ENCODE results near the gene TBC1D14.
A peak's percentile ranks its signal among the peaks of the same experiment; 100 is the strongest.
"Not testable (repeated sequence)": the region's sequence is repeated elsewhere in the genome, so short reads cannot be mapped to it uniquely, and the experiment has no call there.

Gene TBC1D14

DNA sequence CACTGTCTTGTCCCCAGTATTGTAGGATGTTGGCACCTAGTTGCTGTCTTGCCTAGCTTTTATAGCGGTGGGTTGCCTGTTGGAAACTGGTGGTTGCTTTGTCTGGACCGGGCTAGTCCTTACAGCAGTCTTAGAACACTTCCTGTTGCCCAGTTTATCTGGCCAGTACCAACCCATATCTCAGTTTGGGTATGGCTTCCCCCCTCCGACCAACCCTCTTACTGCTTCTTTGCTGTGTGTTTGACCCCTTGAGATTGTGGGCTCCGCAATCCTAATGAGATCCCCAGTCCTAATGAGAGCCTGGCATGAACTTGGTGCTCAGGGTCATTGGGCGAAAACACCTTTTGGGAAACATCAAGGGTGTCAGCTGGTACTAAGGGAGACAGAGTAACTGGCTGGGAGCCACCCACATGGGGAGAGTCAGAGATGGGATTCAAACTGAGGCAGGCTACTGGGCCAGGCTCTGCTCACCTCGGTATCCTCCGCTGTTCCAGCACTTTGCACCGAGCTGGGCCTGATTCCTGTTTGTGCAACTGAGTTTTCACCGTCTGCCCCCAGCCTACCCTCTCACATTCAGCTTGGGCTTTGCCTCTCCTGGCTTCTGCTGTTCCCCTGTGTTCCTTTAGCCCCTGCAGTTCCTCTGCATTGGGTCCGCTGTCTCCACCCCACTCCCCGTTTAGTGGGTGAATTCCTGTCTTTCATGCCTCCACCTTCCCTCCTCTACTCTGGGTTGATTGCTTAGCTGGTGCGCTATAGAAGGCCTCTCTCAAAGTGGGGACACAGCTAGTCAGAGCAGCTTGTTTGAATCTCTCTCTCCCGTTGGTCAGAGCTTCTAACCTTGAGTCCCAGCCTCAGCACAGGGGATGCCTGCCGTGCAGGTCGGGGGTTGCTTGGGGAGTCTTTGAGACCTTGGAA lies 1.6 kb downstream of the TBC1D14 start:
- Histone ChIP-seq H3K4me3 (ENCODE audit: low read length) (peak overlapping the region; percentile 11; the same call in 1 of the 2 replicates), H3K4me1 (ENCODE audit: control insufficient read depth, insufficient read depth, low read length) (peaks cover 10% of the 10 kb centered on the region), H3K36me3 (ENCODE audit: control insufficient read depth, insufficient read depth, low read length) (no peaks in the 10 kb centered on the region), H3K27me3 (ENCODE audit: control insufficient read depth, insufficient read depth, low read length) (no peaks in the 10 kb centered on the region), H3K9me3 (ENCODE audit: control insufficient read depth, insufficient read depth, low read length) (no peaks in the 10 kb centered on the region), H3K27ac (ENCODE audit: low read length) (no peak overlapping the region)
- DNase-seq (ENCODE audit: low read depth, low spot score): no peak
- WGBS (ENCODE audit: insufficient coverage, insufficient read length): no CpG with 5 or more reads among the region's 15 CpGs

DNA sequence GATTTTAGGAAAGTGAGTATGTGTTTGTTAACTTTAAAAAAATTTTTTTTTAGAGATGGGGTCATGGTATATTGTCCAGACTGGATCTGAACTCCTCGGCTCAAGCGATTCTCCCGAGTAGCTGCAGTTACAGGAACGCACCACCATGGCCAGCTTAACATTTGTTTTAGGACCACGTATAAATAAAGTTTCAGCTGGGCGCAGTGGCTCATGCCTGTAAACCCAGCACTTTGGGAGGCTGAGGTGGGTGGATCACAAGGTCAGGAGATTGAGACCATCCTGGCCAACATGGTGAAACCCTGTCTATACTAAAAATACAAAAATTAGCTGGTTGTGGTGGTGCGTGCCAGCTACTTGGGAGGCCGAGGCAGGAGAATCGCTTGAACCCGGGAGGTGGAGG lies 2.3 kb downstream of the TBC1D14 start:
- DNase-seq (ENCODE audit: low read depth, low spot score); H3K27me3 ChIP-seq (ENCODE audit: control insufficient read depth, insufficient read depth, low read length); H3K27ac ChIP-seq (ENCODE audit: low read length); H3K4me3 ChIP-seq (ENCODE audit: low read length); H3K9me3 ChIP-seq (ENCODE audit: control insufficient read depth, insufficient read depth, low read length); H3K36me3 ChIP-seq (ENCODE audit: control insufficient read depth, insufficient read depth, low read length); H3K4me1 ChIP-seq (ENCODE audit: control insufficient read depth, insufficient read depth, low read length): not testable (repeated sequence)
- WGBS (ENCODE audit: insufficient coverage, insufficient read length): no CpG with 5 or more reads among the region's 10 CpGs

DNA sequence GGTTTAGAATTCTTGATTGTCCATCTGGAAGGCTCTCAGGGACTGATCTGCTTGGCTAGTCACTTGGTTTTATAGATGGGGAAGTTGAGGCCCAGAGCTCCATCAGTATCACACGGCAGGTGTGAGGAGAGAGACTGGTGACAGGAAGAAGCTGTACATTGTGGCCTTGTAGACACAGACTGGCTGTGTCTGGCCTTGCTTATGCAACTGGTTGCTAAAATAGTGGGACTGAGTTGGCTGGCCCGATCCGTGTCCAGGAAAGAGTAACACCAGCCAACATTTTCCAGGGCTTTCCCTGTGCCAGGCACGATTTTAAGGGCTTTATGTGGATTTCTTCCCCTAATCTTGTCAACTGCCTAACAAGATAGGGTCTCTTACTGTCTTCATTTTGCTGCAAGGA lies 2.8 kb downstream of the TBC1D14 start:
- no peak overlapping the region for H3K27ac ChIP-seq (ENCODE audit: low read length)
- no peak for DNase-seq (ENCODE audit: low read depth, low spot score)
- no peaks in the 10 kb centered on the region for H3K27me3 ChIP-seq (ENCODE audit: control insufficient read depth, insufficient read depth, low read length)
- WGBS (ENCODE audit: insufficient coverage, insufficient read length): no CpG with 5 or more reads among the region's 4 CpGs
- H3K36me3 ChIP-seq (ENCODE audit: control insufficient read depth, insufficient read depth, low read length): no peaks in the 10 kb centered on the region
- H3K4me3 ChIP-seq (ENCODE audit: low read length): no peak overlapping the region
- H3K4me1 ChIP-seq (ENCODE audit: control insufficient read depth, insufficient read depth, low read length): peaks cover 10% of the 10 kb centered on the region
- no peaks in the 10 kb centered on the region for H3K9me3 ChIP-seq (ENCODE audit: control insufficient read depth, insufficient read depth, low read length)

DNA sequence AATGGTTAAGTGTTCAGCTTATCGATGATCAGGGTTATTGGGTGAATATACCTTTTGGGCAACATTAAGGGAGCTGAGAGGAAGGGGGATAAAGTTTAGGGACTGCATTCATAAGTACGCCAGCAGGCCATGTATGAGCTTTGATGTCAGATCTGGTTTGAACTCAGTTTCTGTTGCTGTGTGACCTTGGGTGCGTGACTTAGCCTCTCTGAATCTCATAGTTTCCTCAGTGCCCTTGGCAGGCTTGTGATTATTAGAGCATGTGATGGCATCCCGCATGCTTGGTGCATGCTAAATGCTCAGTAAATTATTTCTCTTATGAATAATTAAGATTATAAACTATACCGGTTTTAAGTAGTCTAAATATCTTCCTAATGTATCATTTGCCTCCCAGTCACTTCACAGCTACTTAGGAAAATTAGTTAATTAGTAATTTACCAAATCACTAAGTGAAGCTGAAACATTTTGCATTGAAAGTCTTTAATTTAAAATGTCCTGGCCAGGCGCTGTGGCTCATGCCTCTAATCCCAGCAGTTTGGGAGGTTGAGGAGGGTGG lies 3.8 kb downstream of the TBC1D14 start:
- Histone ChIP-seq H3K36me3 (ENCODE audit: control insufficient read depth, insufficient read depth, low read length) (no peaks in the 10 kb centered on the region), H3K27me3 (ENCODE audit: control insufficient read depth, insufficient read depth, low read length) (no peaks in the 10 kb centered on the region), H3K9me3 (ENCODE audit: control insufficient read depth, insufficient read depth, low read length) (no peaks in the 10 kb centered on the region), H3K4me3 (ENCODE audit: low read length) (no peak overlapping the region), H3K4me1 (ENCODE audit: control insufficient read depth, insufficient read depth, low read length) (peaks cover 11% of the 10 kb centered on the region), H3K27ac (ENCODE audit: low read length) (no peak overlapping the region)
- WGBS (ENCODE audit: insufficient coverage, insufficient read length): no CpG with 5 or more reads among the region's 6 CpGs
- no peak for DNase-seq (ENCODE audit: low read depth, low spot score)

DNA sequence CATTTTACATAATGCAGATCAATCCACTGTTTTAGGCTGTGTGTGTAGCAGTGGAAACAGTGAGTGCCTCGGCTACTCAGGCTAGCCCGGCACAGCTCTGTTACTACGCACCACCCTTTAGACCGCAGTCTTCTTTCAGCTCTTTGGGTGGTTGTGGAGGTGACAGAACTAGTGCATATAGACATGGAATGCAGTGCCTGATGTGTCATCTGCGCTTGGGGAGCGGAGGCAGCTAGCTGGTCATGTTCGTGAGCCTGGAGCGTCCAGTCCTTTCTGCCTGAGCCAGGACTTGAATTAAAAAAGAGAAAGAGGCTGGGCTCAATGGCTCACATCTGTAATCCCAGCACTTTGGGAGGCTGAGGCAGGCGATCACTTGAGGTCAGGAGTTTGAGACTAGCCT lies 4.8 kb downstream of the TBC1D14 start:
- no CpG with 5 or more reads among the region's 9 CpGs for WGBS (ENCODE audit: insufficient coverage, insufficient read length)
- DNase-seq (ENCODE audit: low read depth, low spot score): no peak
- H3K4me3 ChIP-seq (ENCODE audit: low read length): no peak overlapping the region
- no peaks in the 10 kb centered on the region for H3K36me3 ChIP-seq (ENCODE audit: control insufficient read depth, insufficient read depth, low read length)
- H3K4me1 ChIP-seq (ENCODE audit: control insufficient read depth, insufficient read depth, low read length): peaks cover 11% of the 10 kb centered on the region
- no peaks in the 10 kb centered on the region for H3K9me3 ChIP-seq (ENCODE audit: control insufficient read depth, insufficient read depth, low read length)
- no peaks in the 10 kb centered on the region for H3K27me3 ChIP-seq (ENCODE audit: control insufficient read depth, insufficient read depth, low read length)
- no peak overlapping the region for H3K27ac ChIP-seq (ENCODE audit: low read length)

DNA sequence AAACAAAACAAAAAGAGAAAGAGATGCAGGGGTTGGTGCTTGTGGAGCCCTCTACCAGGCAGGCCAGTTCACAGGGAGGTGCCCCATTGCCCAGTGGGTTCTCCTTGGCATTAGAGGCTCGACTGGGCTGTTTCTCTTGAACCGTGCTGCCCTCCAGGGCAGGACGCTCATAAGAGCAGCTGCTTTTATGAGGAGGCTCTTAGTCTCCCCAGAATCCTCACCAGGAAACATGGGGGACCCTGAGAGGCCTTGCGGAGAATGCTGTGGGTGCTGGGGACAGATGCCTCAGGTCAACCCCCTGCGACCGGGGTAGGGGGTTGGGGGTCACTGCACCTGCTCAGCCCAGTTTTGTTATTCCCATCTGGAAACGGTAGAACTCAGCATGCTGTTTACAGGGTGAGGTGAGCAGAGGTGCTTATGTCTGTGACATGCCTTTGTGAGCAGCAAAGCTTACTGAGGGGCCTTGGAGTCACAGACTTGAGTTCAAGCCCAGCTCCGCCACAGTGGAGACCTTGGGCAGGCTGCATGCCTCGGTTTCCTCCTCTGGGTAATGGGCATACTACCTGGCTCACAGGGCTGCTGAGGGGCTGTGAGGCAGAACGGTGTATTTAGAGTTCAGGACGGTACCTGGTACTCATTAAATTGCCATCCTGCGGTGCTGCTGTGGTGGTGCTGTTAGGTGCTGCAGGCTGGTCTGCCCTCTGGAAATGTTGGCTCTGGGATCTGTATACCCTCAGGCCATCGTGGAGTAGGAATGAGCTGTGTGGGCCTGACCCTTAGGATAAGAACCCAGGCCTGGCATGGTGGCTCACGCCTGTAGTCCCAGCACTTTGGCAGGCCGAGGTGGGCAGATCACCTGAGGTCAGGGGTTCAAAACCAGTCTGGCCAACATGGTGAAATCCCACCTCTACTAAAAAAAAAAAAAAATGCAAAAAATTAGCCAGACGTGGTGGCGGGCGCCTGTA lies 5.7 kb downstream of the TBC1D14 start:
- H3K4me3 ChIP-seq (ENCODE audit: low read length): no peak overlapping the region
- H3K27me3 ChIP-seq (ENCODE audit: control insufficient read depth, insufficient read depth, low read length): no peaks in the 10 kb centered on the region
- no peak overlapping the region for H3K27ac ChIP-seq (ENCODE audit: low read length)
- no peaks in the 10 kb centered on the region for H3K9me3 ChIP-seq (ENCODE audit: control insufficient read depth, insufficient read depth, low read length)
- no peak for DNase-seq (ENCODE audit: low read depth, low spot score)
- no peaks in the 10 kb centered on the region for H3K36me3 ChIP-seq (ENCODE audit: control insufficient read depth, insufficient read depth, low read length)
- H3K4me1 ChIP-seq (ENCODE audit: control insufficient read depth, insufficient read depth, low read length): peaks cover 11% of the 10 kb centered on the region
- WGBS (ENCODE audit: insufficient coverage, insufficient read length): no CpG with 5 or more reads among the region's 18 CpGs

DNA sequence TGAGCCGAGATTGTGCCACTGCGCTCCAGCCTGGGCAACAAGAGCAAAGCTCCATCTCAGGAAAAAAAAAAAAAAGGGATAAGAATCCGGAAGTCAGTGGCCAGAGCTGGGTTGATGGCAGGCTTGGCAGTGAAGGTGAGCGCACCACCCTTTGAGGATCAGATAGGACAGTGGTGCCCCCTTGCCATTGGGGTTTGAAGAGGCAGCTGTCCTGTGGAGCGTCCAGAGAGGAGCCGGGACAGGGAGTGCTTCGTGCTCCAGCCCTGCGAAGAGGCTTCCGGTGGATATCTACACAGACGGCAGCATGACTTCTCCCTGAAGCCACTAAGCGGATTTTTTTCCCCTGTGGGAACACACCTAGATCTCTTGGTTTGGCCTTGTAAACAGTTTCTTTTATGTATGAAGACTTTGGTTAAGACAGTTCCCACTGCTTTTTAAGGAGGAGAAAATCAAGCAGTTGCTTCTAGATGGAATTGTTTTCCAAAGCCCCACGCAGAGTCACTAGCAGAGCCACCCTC lies 6.5 kb downstream of the TBC1D14 start:
- Histone ChIP-seq H3K9me3 (ENCODE audit: control insufficient read depth, insufficient read depth, low read length) (no peaks in the 10 kb centered on the region), H3K36me3 (ENCODE audit: control insufficient read depth, insufficient read depth, low read length) (no peaks in the 10 kb centered on the region), H3K27me3 (ENCODE audit: control insufficient read depth, insufficient read depth, low read length) (no peaks in the 10 kb centered on the region), H3K4me3 (ENCODE audit: low read length) (no peak overlapping the region), H3K27ac (ENCODE audit: low read length) (no peak overlapping the region), H3K4me1 (ENCODE audit: control insufficient read depth, insufficient read depth, low read length) (peaks cover 7% of the 10 kb centered on the region)
- DNase-seq (ENCODE audit: low read depth, low spot score): no peak
- WGBS (ENCODE audit: insufficient coverage, insufficient read length): no CpG with 5 or more reads among the region's 12 CpGs

DNA sequence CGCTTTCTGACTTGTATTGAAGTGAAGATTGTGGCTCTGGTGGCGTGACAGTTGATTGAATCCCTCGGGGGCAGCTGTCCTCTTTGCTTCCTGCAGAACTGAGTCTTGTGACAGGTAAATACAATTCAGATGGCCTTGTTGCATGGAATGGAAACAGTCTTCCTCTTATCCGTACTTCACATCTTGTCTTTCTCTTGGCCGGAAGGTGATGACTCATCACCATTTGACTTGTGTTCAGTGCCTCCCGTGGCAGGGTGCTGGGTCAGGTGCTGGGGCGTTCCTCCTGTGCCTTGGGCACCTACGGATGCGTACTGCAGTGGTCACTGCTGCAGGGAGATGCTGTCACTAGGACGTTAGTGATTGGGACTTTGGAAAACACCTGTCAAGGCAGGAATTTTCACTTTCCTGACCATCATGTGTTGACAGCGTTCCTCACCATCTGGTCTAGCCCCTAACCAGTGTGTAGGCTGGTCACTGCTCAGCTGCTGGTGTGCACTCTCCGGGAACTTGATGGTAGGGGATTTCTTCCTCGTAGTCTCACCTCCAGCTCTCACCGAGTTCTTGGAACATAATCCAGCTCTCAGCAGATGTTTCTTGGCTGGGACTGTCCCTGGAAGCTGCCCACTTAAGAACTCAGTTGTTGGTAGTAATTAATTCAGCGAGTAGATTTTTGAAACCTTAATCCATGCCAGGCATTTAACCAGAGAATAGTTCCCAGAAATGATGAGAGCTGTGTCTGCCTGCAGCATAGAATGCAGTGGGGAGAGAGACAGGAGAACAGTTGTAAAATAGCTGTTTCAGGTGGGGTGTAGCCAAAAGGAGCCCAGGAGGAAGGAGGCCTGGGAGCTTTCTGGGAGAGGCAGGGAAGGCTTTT lies 7.2 kb downstream of the TBC1D14 start:
- H3K4me3 ChIP-seq (ENCODE audit: low read length): no peak overlapping the region
- no peaks in the 10 kb centered on the region for H3K27me3 ChIP-seq (ENCODE audit: control insufficient read depth, insufficient read depth, low read length)
- H3K36me3 ChIP-seq (ENCODE audit: control insufficient read depth, insufficient read depth, low read length): no peaks in the 10 kb centered on the region
- H3K9me3 ChIP-seq (ENCODE audit: control insufficient read depth, insufficient read depth, low read length): no peaks in the 10 kb centered on the region
- no CpG with 5 or more reads among the region's 15 CpGs for WGBS (ENCODE audit: insufficient coverage, insufficient read length)
- H3K4me1 ChIP-seq (ENCODE audit: control insufficient read depth, insufficient read depth, low read length): peaks cover 5% of the 10 kb centered on the region; the same call in 1 of the 2 replicates
- DNase-seq (ENCODE audit: low read depth, low spot score): no peak
- H3K27ac ChIP-seq (ENCODE audit: low read length): no peak overlapping the region

DNA sequence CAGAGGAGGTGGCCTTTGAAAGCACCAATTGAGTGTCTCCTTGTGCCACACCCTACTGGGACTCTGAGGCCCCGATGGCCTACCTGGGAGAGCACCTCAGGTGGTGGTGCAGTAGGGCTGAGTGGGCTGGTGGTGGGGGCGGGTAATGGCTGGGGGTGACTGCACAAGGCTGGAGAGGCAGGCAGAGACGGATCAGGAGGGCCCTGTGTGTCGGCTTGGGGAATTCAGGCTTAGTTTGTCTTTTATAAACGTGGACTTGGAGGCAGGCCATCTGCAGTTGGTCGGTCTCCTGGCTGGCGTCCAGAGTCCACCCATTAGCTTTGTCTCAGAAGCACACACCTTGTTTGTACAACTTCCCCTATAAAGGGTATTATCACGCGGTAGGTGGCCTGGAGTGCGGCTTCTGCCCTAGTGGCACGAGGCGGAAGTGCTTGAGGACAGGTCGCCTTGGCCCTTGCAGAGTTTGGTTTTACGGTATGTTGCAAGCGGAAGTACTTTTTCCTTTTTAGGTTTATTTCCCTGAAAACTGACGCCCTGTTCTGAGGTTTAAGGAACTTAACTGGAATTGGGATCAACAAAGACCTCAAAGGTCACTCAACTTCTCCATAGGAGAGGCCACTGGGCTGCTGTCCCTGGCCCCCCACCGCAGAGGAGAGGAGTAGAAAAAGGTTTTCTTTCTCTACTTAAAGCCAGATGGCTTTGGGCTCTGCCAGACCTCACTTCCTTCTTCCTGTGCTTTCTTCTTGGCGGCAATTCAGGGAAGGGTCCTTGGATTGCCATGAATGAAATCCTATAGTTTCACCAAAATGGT lies 8.0 kb downstream of the TBC1D14 start:
- no peak overlapping the region for H3K4me3 ChIP-seq (ENCODE audit: low read length)
- H3K36me3 ChIP-seq (ENCODE audit: control insufficient read depth, insufficient read depth, low read length): no peaks in the 10 kb centered on the region
- no peak for DNase-seq (ENCODE audit: low read depth, low spot score)
- H3K9me3 ChIP-seq (ENCODE audit: control insufficient read depth, insufficient read depth, low read length): no peaks in the 10 kb centered on the region
- H3K27ac ChIP-seq (ENCODE audit: low read length): no peak overlapping the region
- WGBS (ENCODE audit: insufficient coverage, insufficient read length): no CpG with 5 or more reads among the region's 18 CpGs
- no peaks in the 10 kb centered on the region for H3K27me3 ChIP-seq (ENCODE audit: control insufficient read depth, insufficient read depth, low read length)
- peaks cover 5% of the 10 kb centered on the region; the same call in 1 of the 2 replicates for H3K4me1 ChIP-seq (ENCODE audit: control insufficient read depth, insufficient read depth, low read length)
